HG02938 (cell line): Measurements from ENCODE around the gene HDAC4.
A peak's percentile ranks its signal among the peaks of the same experiment; 100 is the strongest.

Experiments
- ATAC-seq: cut with Tn5 transposase; IDR thresholded peaks from one replicate; pipeline ENCODE4 v1.9.1; 2021; ENCODE audit warnings: mild to moderate bottlenecking, moderate library complexity; ENCODE audit not compliant: unreplicated experiment

The HDAC4 gene

GRCh38 chr2:239354132-239354790, 46.6 kb downstream of the HDAC4 start:
- ATAC-seq: no peak

DNA sequence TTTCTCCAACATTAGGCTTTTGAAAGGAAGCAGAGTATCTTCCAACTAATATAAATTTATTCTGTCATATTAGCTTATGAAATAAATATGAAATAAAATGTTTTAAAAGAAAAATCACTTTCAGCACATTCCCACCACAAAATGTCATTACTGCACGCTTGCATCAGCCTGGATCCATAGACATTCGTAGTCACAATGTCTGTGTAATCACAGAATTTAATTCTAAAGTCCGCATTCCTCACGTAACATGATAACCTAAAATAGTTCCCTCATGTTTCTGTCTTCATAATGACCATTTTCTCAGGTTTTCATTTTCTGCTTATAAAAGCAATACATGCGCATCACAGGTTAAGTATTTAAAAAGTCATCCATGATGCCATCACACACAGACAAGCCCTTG, 47.1 kb downstream of the HDAC4 start:
- ATAC-seq: no peak

DNA sequence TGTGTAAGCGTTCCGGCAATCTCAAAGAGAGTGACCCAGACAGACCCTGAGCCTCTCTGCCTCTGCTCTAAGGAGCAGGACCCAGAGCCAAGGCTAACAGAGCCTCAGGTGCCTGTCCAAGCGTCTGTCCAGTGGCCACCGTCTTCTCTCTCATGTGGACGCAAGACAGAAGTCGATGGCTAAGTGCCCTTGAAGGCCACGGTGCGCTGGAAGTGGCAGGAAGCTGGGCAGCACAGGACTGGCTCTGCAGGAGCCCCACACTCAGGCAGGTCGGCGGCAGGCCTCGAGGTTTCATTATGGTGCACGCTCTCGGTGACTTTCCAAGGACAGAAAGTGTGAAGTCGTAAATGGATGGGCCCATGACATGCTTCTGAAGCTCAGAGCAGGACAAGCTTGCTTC, 49.1 kb downstream of the HDAC4 start:
- ATAC-seq: no peak

DNA sequence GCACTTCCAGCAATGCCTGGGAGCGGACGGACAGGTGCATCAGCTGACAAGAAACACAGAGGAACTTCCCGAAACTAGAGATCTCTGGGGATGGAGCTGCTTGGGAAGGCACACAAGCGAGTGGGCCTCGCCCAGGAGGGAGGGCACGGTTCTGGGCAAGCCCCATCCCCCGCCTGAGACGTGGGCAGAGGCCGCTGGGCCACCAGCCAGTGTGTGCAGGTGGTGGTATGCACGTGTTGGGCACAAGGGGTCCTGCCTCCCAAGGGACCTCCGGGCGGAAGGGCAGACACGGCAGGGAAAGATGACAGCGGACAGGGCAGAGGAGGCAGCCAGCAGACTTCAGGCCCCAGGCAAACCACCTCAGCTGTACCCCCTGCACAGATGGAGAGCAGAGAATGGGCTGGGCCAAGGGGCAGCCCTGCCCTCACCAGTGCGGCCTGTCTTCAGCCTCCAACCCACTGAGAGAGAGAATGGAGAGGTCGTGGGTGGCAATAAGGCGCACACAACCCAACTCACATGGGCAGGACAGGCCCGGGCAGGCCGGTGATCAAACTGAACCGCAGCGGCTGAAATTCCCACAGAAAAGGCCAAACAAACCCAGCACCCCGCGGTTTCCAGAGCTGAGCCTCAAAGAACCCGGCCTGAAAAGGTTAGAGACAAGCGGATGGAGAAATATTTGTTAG, 51.2 kb downstream of the HDAC4 start:
- no peak for ATAC-seq

DNA sequence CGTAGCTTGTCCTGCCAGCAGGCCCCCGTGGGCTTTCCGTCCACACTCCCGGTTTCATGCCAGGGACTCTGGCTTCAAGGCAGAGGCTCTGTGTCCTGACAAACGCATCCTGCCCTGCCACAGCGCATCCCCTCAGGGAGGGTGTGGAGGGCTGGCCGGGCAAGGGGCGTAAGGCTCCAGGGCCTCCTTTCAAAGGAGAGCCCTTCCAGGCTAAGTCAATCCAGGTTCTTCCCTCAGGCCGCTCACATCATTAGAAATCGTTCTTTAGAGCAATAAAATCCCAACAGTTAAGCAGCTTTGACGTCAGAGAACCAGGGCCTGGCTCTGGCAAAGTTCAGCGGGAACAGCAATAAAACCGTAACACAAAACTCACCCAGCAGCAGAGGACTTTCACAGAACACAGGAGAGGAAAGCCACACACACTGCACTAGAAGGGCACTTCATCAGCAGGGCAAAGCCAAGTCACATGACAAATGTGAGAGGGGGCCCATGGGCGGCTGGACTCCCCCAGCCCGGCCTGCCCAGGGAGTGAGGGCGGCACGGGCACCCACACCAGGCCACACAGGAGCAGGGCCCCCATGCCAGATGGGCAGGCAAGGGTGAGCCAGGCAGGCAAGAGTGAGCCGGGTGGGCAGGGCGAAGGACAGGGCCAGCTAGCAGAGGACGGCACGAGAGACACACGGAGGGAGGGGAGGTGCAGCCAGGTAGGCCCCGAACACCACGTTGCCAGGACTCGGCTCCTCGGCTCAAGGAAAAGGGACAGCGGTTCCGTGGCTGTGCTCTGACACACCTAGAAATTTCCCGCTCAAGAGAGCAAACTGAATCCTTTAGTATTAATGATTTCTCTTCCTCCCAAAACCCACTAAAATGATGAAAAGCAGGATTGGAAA, 52.0 kb downstream of the HDAC4 start:
- no peak for ATAC-seq

DNA sequence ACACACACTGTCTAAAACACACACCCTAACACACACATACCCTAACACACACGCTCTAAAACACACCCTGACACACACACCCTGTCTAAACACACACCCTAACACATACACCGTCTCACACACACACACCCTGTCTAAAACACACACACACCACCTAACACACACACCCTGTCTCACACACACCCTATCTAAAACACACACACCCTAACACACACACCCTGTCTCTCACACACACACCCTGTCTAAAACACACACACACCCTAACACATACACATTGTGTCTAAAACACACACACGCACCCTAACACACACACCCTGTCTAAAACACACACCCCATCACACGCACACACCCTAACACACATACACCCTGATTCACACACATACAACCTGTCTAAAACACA, 54.1 kb downstream of the HDAC4 start:
- ATAC-seq: no peak

DNA sequence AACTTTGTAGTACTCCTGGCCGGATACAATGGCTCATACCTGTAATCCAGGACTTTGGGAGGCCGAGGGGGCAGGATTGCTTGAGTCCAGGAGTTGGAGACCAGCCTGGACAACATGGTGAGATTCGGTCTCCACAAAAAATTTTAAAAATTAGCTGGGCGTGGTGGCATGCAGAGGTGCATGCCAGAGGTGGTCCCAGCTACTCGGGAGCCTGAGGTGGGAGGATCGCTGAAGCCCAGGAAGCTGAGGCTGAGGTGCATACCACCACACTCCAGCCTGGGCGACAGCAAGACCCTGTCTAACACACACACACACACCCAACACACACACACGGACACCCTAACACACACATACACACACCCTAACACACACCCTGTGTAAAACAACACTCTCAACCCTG, 55.6 kb downstream of the HDAC4 start:
- no peak for ATAC-seq

DNA sequence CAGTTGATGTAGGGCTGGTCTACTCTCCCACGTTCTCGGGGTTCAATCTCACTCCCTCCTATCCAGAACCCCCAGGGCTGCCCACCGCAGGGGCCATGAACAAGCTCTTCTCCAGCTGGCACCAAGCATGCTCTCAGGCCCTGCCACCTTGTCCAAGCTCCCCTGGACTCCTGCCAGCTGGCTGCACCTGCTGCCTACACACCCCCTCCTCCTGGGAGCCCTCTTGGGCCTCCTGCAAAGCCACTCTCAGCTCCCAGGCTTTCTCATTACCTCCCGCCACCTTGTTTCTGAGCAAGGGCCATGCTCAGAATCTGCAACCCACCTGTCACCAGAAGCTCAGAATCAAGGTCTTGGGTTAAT, 56.0 kb downstream of the HDAC4 start:
- ATAC-seq: no peak

- ATAC-seq: no peak
Observed at GRCh38 chr2:239343946-239344856, 56.6 kb downstream of the HDAC4 start.

DNA sequence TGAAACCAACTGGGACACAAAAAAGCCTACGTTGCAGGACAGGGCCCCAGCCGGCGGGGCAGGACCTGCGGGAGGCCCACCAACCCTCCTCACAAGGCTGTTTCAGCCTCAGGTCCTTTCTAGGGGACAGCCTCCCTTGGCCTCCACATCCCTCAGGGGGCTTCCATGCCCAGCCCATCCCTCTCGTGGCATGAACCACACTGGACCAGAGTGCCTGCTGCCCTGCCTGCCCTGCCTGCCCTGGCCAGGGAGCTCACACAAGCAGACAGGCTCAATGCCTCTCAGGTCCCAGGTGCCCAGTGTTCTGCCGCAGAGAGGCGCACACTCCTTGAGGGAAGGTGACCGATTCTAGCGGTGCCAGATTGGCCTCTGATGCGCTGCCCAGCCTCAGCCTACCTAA, 57.4 kb downstream of the HDAC4 start:
- no peak for ATAC-seq

- ATAC-seq: no peak
Observed at GRCh38 chr2:239341840-239342239, 59.0 kb downstream of the HDAC4 start.

DNA sequence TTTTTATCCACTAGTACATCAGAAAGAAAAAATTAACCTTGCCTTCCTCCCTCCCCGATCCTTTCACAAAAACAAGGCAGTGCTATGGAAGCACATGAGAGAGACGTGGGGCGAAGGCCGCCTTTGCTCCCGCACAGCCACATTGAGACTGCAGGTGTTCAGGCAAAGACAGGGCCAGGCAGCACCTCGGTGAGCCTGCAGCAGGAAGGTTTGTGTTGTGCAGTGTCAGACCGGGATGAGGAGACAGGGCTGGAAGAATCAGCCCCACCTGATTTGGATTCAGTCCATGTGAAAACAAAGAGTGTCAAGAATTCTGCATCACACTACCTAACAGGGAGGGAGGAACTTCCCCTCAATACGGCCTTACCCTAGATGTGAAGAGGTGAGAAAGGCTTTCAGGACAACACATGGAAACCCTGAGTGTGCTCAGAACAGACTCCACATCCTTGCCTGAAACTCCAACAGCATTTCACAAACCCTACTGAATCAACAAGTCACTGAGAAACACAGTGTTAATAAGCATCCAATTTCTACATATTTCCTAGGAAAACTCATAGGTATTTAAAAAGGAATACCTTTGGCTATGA, 59.6 kb downstream of the HDAC4 start:
- no peak for ATAC-seq

DNA sequence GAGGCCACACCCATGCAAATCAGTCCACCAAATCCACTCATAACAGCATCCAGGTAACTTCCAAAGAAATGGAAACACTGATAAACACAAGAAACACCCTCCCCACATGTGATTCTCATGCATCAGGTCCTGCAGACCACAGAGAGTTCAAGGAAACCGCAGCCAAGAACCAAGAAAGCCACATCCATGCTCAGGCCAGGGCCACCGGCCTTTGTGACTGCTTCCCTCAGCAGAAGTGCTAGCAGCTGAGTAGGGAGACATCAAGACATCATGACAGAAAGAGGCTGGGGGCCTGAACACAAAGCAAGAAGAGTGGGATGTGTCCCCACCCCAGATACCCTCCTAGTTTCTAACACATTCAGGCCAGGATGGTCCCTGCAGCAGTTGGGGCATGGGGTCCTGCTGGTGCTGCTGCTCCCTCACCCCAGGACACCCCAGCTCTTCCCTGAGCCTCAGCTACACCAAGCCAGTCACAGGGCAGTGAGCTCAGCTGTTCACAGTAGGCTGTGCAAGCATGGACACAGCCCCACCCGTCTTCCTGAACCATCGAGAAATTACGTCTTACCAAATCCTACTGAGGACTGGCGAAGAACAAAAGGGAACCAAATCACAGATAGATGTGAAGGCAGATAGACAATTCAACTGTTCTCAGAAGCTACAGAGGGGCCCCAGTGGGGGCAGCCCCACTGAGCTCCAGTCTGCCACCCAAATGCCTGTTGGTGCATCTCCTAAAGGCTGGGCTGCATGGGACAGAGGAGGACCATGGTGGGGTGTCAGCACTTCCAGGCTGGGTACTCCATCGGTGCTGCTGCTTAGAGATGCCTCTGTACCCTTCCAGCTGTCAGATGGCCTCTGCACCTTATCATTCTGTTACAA, 60.9 kb downstream of the HDAC4 start:
- ATAC-seq: peak; percentile 75

DNA sequence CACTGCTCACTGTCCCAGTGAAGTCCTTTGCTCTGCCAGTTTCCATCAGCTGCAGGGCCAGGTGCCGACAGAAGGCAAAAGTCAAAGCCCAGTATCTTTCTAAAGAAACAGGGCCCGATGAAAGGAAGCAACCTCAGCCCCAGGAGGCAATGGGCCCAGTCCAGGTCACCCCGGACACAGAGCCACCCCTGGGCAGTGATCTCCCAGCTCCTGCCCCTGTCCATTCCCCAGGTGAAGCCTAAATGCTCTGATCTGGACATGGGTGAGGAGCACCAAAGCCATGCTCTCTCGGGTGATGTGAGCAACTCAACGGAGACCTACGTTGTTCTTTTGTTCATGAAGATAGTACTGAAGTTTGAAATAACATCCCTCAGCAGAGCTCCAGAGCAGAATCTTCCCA, 61.6 kb downstream of the HDAC4 start:
- no peak for ATAC-seq

- no peak for ATAC-seq
Observed at GRCh38 chr2:239337877-239338484, 62.8 kb downstream of the HDAC4 start.

GRCh38 chr2:239337122-239337876, 63.5 kb downstream of the HDAC4 start:
- ATAC-seq: no peak

GRCh38 chr2:239331560-239331959, 69.3 kb downstream of the HDAC4 start:
- ATAC-seq: no peak

DNA sequence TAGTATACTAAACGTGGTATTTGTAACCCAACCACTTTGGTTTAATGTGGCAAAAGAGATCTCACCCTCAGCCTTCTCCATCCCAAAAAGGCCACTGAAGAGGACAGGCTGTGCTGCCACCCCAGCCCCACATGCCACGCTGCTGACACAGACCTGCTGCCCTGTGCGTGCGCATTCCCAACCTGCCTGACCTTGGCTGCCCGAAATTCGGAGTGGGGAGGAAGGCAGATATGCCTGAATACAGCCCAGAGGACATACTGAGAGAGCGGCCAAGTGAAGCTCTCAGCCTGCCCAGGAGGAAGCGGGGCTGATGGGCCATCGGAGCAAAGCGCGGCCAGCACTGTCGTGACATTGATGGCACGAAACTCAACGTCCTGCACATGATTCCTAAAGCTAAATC, 70.0 kb downstream of the HDAC4 start:
- ATAC-seq: no peak
